T-helper 1 cell treated with Interleukin-12 subunit alpha and Interleukin-12 subunit beta and Interleukin-4 antibody, amounts not matched to agents 30 μg/mL and 1 μg/mL, for 36 hours (primary cell): ENCODE measurements around the gene RGS6.

ENCODE experiments used
- H3K27ac Mint-ChIP-seq: one replicate; pipeline ENCODE4 v1.8.0; 2021; ENCODE audit warnings: mild to moderate bottlenecking, mixed read lengths
- H3K27me3 Mint-ChIP-seq: one replicate; pipeline ENCODE4 v1.8.0; 2021; ENCODE audit warnings: low read depth, mixed read lengths
- H3K36me3 Mint-ChIP-seq: one replicate; pipeline ENCODE4 v1.8.0; 2021; ENCODE audit warnings: low read depth, mixed read lengths
- H3K4me1 Mint-ChIP-seq: one replicate; pipeline ENCODE4 v1.8.0; 2021; ENCODE audit warnings: low read depth, mixed read lengths
- H3K4me3 Mint-ChIP-seq: one replicate; pipeline ENCODE4 v1.8.0; 2021; ENCODE audit warnings: mild to moderate bottlenecking, moderate library complexity, mixed read lengths
- H3K9me3 Mint-ChIP-seq: one replicate; pipeline ENCODE4 v1.8.0; 2021; ENCODE audit warnings: mixed read lengths

The RGS6 gene

DNA sequence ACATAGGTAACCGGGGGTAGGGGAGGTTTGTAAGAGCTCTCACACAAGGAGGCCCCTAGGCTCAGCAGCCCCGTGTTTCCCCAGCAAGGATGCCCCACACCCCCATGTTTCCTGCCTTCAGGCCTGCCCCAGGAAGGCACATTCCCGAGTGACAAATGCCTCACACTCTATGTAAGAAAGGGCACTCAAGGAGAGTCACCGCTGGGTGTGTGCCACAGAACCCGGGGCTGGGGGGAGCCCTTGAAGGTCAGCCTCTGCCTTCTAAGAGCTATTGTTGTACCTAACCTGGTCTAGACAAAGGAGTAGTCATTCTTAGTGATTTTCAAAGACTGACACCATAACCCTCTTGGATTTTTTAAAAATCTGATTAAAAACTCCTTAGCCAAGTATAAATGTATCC, 628.1 kb downstream of the RGS6 start:
- no peak overlapping the region for H3K27ac Mint-ChIP-seq
- H3K27me3 Mint-ChIP-seq, result peaks cover 36% of the 10 kb centered on the region
- H3K9me3 Mint-ChIP-seq, result no peaks in the 10 kb centered on the region
- H3K4me3 Mint-ChIP-seq, result no peak overlapping the region
- peaks cover 7% of the 10 kb centered on the region for H3K4me1 Mint-ChIP-seq
- H3K36me3 Mint-ChIP-seq, result peaks cover 2% of the 10 kb centered on the region

DNA sequence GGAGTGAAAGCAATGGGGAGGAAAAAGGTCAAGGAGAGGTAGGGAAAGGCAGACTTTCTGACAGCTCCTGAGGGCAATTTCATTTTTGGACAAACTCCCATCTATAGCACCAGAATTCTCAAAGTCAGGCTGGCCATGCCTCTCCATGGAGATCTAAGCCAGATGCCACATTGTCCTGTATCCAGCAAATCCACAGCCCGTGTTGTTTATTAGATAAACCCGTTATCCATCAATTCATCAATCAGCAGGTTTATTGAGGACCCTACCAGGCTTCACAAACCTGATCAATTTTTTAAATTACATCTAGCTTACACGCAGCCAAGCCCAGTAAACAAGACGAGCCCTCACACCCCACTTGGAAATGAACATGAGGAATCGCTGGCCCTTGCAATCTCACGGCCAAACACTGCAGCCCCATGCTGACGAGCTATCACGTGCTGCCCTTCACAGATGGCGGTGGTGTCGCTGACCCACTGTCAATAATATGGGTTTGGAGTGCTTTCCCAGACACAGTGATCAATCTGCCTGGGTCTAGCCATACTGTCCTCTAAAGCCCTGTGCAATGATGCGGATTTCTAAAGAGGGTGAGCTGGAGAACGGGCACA, 628.8 kb downstream of the RGS6 start:
- H3K27ac Mint-ChIP-seq, result no peak overlapping the region
- H3K4me3 Mint-ChIP-seq, result no peak overlapping the region
- peaks cover 7% of the 10 kb centered on the region for H3K4me1 Mint-ChIP-seq
- peaks cover 2% of the 10 kb centered on the region for H3K36me3 Mint-ChIP-seq
- no peaks in the 10 kb centered on the region for H3K9me3 Mint-ChIP-seq
- H3K27me3 Mint-ChIP-seq, result peaks cover 29% of the 10 kb centered on the region

- no peaks in the 10 kb centered on the region for H3K9me3 Mint-ChIP-seq
- H3K27ac Mint-ChIP-seq, result no peak overlapping the region
- H3K27me3 Mint-ChIP-seq, result peaks cover 20% of the 10 kb centered on the region
- H3K4me1 Mint-ChIP-seq, result peaks cover 7% of the 10 kb centered on the region
- peaks cover 2% of the 10 kb centered on the region for H3K36me3 Mint-ChIP-seq
- no peak overlapping the region for H3K4me3 Mint-ChIP-seq
These were observed 630.1 kb downstream of the RGS6 start for GRCh38 chr14:72562300-72562699.

GRCh38 chr14:72563676-72564075, 631.4 kb downstream of the RGS6 start:
- no peaks in the 10 kb centered on the region for H3K9me3 Mint-ChIP-seq
- H3K27me3 Mint-ChIP-seq, result peaks cover 9% of the 10 kb centered on the region
- no peak overlapping the region for H3K4me3 Mint-ChIP-seq
- peaks cover 7% of the 10 kb centered on the region for H3K4me1 Mint-ChIP-seq
- peaks cover 2% of the 10 kb centered on the region for H3K36me3 Mint-ChIP-seq
- no peak overlapping the region for H3K27ac Mint-ChIP-seq

DNA sequence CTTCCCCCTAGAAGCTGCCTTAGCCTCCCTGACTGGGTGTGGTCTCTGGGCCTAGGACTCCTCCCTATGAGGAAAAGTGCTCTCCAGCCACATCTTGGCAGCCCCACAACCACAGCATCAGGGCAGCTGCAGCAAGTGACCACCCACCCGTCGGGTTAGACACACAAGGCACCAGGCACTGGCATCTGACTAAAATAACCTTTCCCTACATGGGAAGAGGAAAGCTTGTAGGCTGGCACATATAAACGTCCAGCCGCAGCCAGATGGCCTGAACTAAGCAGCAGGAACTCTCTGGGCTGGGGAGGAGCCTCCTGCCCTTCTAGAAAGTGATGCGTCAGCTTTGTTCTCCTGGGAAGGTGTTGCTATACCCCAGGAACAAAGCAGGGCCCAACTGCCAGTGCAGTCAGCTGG, 632.9 kb downstream of the RGS6 start:
- H3K27ac Mint-ChIP-seq, result no peak overlapping the region
- peaks cover 1% of the 10 kb centered on the region for H3K27me3 Mint-ChIP-seq
- peaks cover 3% of the 10 kb centered on the region for H3K4me1 Mint-ChIP-seq

GRCh38 chr14:72565917-72566316, 633.7 kb downstream of the RGS6 start:
- Mint-ChIP-seq H3K9me3 (no peaks in the 10 kb centered on the region), H3K36me3 (peaks cover 2% of the 10 kb centered on the region), H3K27ac (no peak overlapping the region), H3K27me3 (peaks cover 8% of the 10 kb centered on the region), H3K4me3 (no peak overlapping the region), H3K4me1 (no peaks in the 10 kb centered on the region)

More for the DNA sequence above, 632.9 kb downstream of the RGS6 start:
- H3K4me3 Mint-ChIP-seq, result no peak overlapping the region
- H3K9me3 Mint-ChIP-seq, result no peaks in the 10 kb centered on the region
- H3K36me3 Mint-ChIP-seq, result peaks cover 2% of the 10 kb centered on the region

DNA sequence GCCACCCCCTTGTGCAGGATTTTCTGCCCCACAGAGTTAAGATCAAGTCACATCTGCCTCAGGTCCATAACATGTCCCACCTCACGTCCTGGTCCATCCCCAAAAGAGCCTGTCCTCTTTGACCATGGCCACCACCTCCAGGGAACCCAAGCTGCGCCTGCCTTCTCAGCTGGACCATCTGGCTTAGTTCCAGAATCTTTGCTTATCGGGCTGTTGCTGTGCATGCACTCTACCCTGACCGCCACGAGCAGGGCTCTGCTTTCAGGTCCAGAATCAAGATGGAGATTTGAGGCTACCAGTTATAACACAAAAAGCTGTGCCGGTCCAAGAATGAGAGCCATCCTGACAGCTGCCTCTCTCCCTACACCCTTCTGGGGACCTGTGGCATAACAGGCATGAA, 635.0 kb downstream of the RGS6 start:
- no peak overlapping the region for H3K4me3 Mint-ChIP-seq

GRCh38 chr14:72568296-72568992, 636.2 kb downstream of the RGS6 start:
- Mint-ChIP-seq H3K27me3 (peaks cover 31% of the 10 kb centered on the region), H3K27ac (no peak overlapping the region), H3K4me3 (no peak overlapping the region), H3K9me3 (peaks cover 5% of the 10 kb centered on the region), H3K36me3 (no peaks in the 10 kb centered on the region), H3K4me1 (peaks cover 3% of the 10 kb centered on the region)

More for the DNA sequence above, 635.0 kb downstream of the RGS6 start:
- peaks cover 2% of the 10 kb centered on the region for H3K36me3 Mint-ChIP-seq
- peaks cover 20% of the 10 kb centered on the region for H3K27me3 Mint-ChIP-seq
- no peak overlapping the region for H3K27ac Mint-ChIP-seq
- no peaks in the 10 kb centered on the region for H3K4me1 Mint-ChIP-seq
- peaks cover 5% of the 10 kb centered on the region for H3K9me3 Mint-ChIP-seq

DNA sequence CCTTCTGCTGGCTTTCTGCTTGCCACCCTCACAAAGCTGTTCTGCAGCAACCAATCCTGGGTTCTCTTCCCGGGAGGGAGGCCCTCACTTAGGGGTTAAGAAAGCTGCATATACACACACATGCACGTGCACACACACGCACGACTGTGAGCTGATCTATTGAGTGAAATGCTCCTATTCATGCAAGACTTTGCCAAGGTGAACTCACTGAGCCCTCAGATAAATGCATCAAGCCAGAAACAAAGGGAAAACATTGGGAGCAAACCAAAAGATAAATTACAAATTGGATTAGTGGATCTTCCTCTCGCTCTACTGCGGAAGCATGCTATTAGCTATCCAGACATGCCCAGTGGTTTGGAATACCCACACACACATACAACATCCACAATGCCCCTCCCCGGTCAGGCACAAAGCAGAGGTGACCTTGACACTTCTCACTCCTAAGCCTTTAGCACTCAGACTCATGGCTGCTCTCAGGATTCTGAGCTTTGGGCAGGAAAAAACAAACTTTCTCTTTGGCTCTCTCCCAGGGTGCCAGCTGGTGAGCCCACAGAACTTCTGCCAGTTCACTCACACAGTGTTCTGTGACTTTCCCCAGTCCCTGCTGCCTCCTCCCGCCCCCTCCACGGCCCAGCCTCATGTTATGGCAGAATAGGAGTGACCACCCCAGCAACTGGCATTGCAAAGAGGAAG, 641.6 kb downstream of the RGS6 start:
- Mint-ChIP-seq H3K27me3 (peaks cover 74% of the 10 kb centered on the region), H3K4me1 (peaks cover 10% of the 10 kb centered on the region), H3K27ac (no peak overlapping the region), H3K36me3 (peaks cover 2% of the 10 kb centered on the region), H3K4me3 (no peak overlapping the region), H3K9me3 (peaks cover 5% of the 10 kb centered on the region)

DNA sequence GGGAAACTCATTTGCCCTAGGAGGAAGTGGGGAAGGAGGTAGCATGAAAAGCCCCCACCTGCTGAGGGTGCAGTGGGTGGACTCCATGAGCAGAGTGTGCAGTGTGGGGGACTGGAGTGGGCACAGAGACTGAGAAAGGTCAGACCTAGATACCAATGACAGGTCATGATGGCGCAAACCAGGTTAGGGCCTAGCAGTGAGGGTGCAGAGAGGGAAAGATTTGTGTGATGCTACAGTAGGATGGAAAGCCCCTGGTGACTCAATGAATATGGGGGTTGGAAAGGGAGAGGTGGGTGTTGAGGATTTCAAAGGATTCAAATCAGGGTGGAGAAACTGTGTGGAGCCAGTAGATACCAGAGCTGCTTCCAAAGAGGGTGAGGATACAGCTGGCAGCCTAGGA, 642.5 kb downstream of the RGS6 start:
- no peak overlapping the region for H3K4me3 Mint-ChIP-seq
- peaks cover 2% of the 10 kb centered on the region for H3K36me3 Mint-ChIP-seq
- no peak overlapping the region for H3K27ac Mint-ChIP-seq
- peaks cover 10% of the 10 kb centered on the region for H3K4me1 Mint-ChIP-seq
- H3K27me3 Mint-ChIP-seq, result peaks cover 77% of the 10 kb centered on the region
- H3K9me3 Mint-ChIP-seq, result peaks cover 5% of the 10 kb centered on the region

DNA sequence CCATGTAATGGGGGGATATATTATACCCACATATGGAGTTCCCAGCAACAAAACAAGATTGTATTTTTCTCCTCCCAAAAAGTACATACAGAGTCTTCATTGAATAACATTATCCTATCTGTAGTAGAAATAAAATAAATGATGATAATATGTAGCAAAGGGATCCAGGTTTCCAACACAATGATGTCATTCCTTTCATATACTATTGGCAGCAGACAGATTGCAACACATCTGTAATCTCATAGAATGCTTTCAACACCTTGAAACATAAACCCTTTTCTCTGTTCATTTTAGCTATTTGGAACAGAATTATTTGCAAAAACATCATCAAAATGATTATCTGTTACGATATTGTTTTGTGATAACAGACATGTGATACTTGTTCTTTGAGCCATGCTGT, 644.0 kb downstream of the RGS6 start:
- peaks cover 67% of the 10 kb centered on the region for H3K27me3 Mint-ChIP-seq
- peaks cover 4% of the 10 kb centered on the region for H3K36me3 Mint-ChIP-seq
- H3K4me1 Mint-ChIP-seq, result peaks cover 11% of the 10 kb centered on the region
- H3K27ac Mint-ChIP-seq, result no peak overlapping the region
- H3K4me3 Mint-ChIP-seq, result no peak overlapping the region
- peaks cover 4% of the 10 kb centered on the region for H3K9me3 Mint-ChIP-seq

DNA sequence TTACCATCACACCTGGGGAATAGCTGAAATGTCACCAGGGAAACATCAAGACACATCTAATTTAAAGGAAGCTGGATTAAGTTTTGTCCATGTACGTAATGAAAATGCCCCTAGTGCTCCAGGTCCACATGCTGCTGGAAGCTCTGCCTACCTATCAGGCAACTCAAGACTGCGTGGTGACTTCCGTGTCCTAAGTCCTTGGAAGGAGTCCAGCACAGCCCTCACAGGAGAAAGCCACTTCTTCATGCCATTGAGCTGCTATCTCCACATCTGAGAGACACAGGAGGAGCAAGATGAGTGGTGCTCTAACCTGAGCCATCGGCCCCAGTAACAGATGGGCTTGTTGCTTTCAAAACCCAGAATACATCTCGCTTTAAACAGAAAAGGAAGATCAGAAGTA, 645.3 kb downstream of the RGS6 start:
- peaks cover 5% of the 10 kb centered on the region for H3K36me3 Mint-ChIP-seq
- H3K27ac Mint-ChIP-seq, result no peak overlapping the region
- no peak overlapping the region for H3K4me3 Mint-ChIP-seq

GRCh38 chr14:72578514-72578913, 646.3 kb downstream of the RGS6 start:
- peaks cover 11% of the 10 kb centered on the region for H3K4me1 Mint-ChIP-seq

More for the DNA sequence above, 645.3 kb downstream of the RGS6 start:
- H3K4me1 Mint-ChIP-seq, result peaks cover 13% of the 10 kb centered on the region
- no peaks in the 10 kb centered on the region for H3K9me3 Mint-ChIP-seq
- H3K27me3 Mint-ChIP-seq, result peaks cover 60% of the 10 kb centered on the region

GRCh38 chr14:72582582-72582981, 650.4 kb downstream of the RGS6 start:
- Mint-ChIP-seq H3K4me1 (peaks cover 8% of the 10 kb centered on the region), H3K9me3 (peaks cover 28% of the 10 kb centered on the region), H3K27ac (no peak overlapping the region), H3K4me3 (no peak overlapping the region), H3K36me3 (peaks cover 25% of the 10 kb centered on the region), H3K27me3 (peaks cover 48% of the 10 kb centered on the region)

More at GRCh38 chr14:72578514-72578913, 646.3 kb downstream of the RGS6 start:
- Mint-ChIP-seq H3K36me3 (peaks cover 5% of the 10 kb centered on the region), H3K27ac (no peak overlapping the region), H3K27me3 (peaks cover 58% of the 10 kb centered on the region), H3K4me3 (no peak overlapping the region), H3K9me3 (no peaks in the 10 kb centered on the region)
